Colonic mucosa (tissue), 4 donors: ENCODE results near the gene OLFM2. TPM values are rescaled to one million over a fixed set of nuclear protein-coding genes. Genes with fewer than 3 reads are reported as not detected.

Source experiments
- DNase-seq: peaks from one replicate; pipeline ENCODE4 v3.0.0-alpha.2; 2020
- H3K27ac ChIP-seq: fragments of 200-600 bp; one replicate; pipeline ENCODE4 v1.8.0; 2021
- H3K27me3 ChIP-seq: fragments of 200-600 bp; one replicate; pipeline ENCODE4 v1.8.0; 2021
- H3K36me3 ChIP-seq: fragments of 200-600 bp; one replicate; pipeline ENCODE4 v1.8.0; 2021
- H3K4me1 ChIP-seq: fragments of 200-600 bp; one replicate; pipeline ENCODE4 v1.8.0; 2021; ENCODE audit warnings: mild to moderate bottlenecking
- H3K4me3 ChIP-seq: fragments of 200-600 bp; one replicate; pipeline ENCODE4 v1.8.0; 2021
- H3K9ac ChIP-seq, 2 donors: one replicate each; pipeline ENCODE4 v1.7.0; 2013; ENCODE audit warnings: control low read depth in 2 of 2, low read depth in 2 of 2, low read length in 2 of 2
- H3K9me3 ChIP-seq: fragments of 200-600 bp; one replicate; pipeline ENCODE4 v1.8.0; 2021
- CTCF ChIP-seq: fragments of 200-600 bp; IDR thresholded peaks from one replicate; pipeline ENCODE4 v1.8.0; 2022; ENCODE audit warnings: antibody characterized with exemption, mild to moderate bottlenecking
- intact Hi-C: fragments of 100-400 bp; cut with DNase I; formaldehyde crosslinking; loops from one replicate; pipeline ENCODE4 v1.14.1; 2022
- total RNA-seq, 2 donors: library from RNA; stranded (reverse); fragmentation: NEBNext Ultra II Directional in 1 of 2; extraction: Animal tissue kit (Norgen Biotek cat#: 25700) in 1 of 2; gene quantifications; one replicate each; pipeline ENCODE4 v1.2.1, GENCODE V29; 2021
- donor health status: healthy.
- donor health status: DM: no; HTN: no; CAD: no.
- donor health status: DM: no; HTN: no; CAD: no.

The OLFM2 gene
- 1 to 10 TPM; 1.2 to 1.9 TPM for total RNA-seq

GRCh38 chr19:9936326-9937000 is at the start of gene OLFM2:
TSS of gene OLFM2 (minus strand) at chr19:9936515. CDS start at chr19:9936366, 149 bp downstream.
- H3K4me3 ChIP-seq, result no peak within 1 kb of the TSS

GRCh38 chr19:9981406-9982260 is 45.3 kb upstream of the OLFM2 start:
- H3K27ac ChIP-seq, result no peak overlapping the region
- H3K27me3 ChIP-seq, result no peaks in the 10 kb centered on the region
- H3K4me3 ChIP-seq, result no peak overlapping the region
- no peak for DNase-seq
- H3K4me1 ChIP-seq, result no peaks in the 10 kb centered on the region
- H3K9ac ChIP-seq, result no peak overlapping the region
- intact Hi-C loops, result no loop called here
- TF ChIP-seq CTCF, result no peak
- H3K36me3 ChIP-seq, result no peaks in the 10 kb centered on the region
- no peaks in the 10 kb centered on the region for H3K9me3 ChIP-seq

More at GRCh38 chr19:9936326-9937000, at the start of gene OLFM2:
- TF ChIP-seq CTCF, result no peak
- intact Hi-C loops, result no loop called here
- H3K27ac ChIP-seq, result no peak within 1 kb of the TSS
- H3K4me1 ChIP-seq, result no peaks in the 10 kb centered on the region
- peaks cover 22% of the 10 kb centered on the region for H3K27me3 ChIP-seq
- no peak for DNase-seq
- no peaks in the 10 kb centered on the region for H3K9me3 ChIP-seq
- peak within 1 kb of the TSS in 1 of 2 donors; percentile 12 for H3K9ac ChIP-seq
- no peaks in the 10 kb centered on the region for H3K36me3 ChIP-seq

GRCh38 chr19:9972103-9972502 is 35.8 kb upstream of the OLFM2 start:
- Histone ChIP-seq H3K9me3 (no peaks in the 10 kb centered on the region), H3K27me3 (no peaks in the 10 kb centered on the region), H3K36me3 (no peaks in the 10 kb centered on the region), H3K27ac (no peak overlapping the region), H3K4me1 (no peaks in the 10 kb centered on the region), H3K9ac (no peak overlapping the region), H3K4me3 (no peak overlapping the region)
- TF ChIP-seq CTCF, result no peak
- intact Hi-C loops, result no loop called here
- DNase-seq, result no peak

GRCh38 chr19:9971166-9971897 is 35.0 kb upstream of the OLFM2 start:
- Histone ChIP-seq H3K4me1 (no peaks in the 10 kb centered on the region), H3K9ac (no peak overlapping the region), H3K27ac (no peak overlapping the region), H3K9me3 (no peaks in the 10 kb centered on the region), H3K4me3 (no peak overlapping the region), H3K36me3 (no peaks in the 10 kb centered on the region), H3K27me3 (peaks cover 5% of the 10 kb centered on the region)
- intact Hi-C loops, result no loop called here
- no peak for DNase-seq
- TF ChIP-seq CTCF, result no peak

- H3K27me3 ChIP-seq, result peaks cover 12% of the 10 kb centered on the region
- no peak overlapping the region for H3K27ac ChIP-seq
- H3K9me3 ChIP-seq, result no peaks in the 10 kb centered on the region
- H3K9ac ChIP-seq, result no peak overlapping the region
- no peak for TF ChIP-seq CTCF
- no peaks in the 10 kb centered on the region for H3K36me3 ChIP-seq
- intact Hi-C loops, result no loop called here
- DNase-seq, result no peak
- H3K4me3 ChIP-seq, result no peak overlapping the region
- H3K4me1 ChIP-seq, result no peaks in the 10 kb centered on the region
Observed at GRCh38 chr19:9970481-9970880, 34.2 kb upstream of the OLFM2 start.
